NK-92 treated with Interleukin-12 subunit alpha and Interleukin-12 subunit beta, amount 100 ng/mL, for 24 hours (cell line): ENCODE data around the gene P2RY12.

Experiments used
- DNase-seq: peaks from one replicate; lab custom pipeline; 2025; lab: John Stamatoyannopoulos, UW

Gene P2RY12

DNA sequence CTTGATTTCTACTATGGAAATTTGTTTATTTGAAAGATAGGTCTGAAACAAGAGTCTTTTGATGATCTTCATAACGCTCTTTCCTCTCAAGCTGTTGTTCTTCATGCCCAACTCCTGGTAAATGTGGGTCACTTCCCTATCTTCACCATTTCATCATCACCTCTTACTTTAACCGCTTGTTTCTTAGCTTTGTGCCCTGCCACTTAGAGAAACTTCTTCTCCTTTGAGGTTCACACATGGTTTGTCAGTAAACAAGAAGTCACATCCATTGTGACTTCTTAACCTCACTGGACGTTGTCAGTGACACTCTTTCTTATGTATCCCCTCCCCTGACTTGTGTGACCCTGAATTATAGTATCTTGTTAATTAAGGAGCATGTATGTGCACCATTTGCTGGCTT, 38.3 kb downstream of the P2RY12 start:
- DNase-seq, result no peak

DNA sequence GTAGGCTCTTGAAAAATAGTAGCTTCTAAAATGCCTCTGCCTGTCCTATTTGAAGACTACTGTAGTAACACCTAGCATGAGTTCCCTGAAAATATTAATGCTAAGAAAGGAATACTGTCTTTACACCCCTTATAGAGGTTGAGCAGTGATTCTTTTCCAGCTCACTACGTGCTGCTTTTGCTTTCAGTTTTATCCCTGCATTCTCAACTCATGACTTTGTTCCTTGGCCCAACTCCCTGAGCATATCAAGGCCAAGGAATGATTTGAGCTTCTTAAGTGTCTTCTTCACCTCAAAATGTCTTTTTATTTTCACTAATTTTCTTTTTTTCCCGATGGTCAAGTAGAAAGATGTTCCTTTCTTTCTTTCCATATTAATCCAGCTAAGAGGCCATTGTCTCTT, 38.7 kb downstream of the P2RY12 start:
- DNase-seq, result no peak

DNA sequence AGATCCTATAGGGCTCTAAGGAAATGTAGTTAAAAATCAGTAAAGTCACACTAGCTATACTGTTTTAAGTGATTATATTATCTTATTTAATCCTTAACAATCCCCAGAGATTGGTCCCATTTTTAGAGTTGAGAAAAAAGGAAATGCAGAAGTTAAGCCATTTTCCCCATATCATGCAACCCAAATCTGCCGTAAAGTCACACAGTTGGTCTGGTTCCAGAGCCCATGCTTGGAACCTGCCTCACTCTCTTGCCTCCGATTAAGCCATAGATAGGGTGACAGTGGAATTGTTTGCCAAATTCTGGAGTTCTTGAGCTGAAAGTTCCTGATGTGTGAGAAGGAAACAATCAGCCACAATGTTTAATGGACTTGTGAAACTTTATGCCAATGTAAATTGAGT, 52.9 kb downstream of the P2RY12 start:
- DNase-seq, result no peak

DNA sequence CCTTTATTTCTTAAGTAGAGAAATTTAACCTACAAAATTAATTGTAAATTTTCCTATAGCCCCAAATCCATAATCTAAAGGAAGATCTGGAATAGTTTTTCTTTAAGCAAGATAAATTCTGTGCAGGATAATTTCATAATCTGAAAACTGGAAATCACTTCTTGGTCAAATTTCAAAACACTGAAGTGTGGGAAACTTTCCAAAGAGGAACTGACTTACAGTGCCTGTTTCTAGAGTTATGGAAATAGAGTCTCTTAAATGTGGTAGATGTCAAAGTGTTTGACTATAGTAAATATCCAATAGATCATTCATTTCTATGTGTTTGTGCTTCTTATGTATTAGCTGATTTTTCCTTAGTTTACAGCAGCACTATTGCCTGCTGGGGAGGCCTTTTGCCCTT, 53.7 kb downstream of the P2RY12 start:
- DNase-seq, result no peak

DNA sequence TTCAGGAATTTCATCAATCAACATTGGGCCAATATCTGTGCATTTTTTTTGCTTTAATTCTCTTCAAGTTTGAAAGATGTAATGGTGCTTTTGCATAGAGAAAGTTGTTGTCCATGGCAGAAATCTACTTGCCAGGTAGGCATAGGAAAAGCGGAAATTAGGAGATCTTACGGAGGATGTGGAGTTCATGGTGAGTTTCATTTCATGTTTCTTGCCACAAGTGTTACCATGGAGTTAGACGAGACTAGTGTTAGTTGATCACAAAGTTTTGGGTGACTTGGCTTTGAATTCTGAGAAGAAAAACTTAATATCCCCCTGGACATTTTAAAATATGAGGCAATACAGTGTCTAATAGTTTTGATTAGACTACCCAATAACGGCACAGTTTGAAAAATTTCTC, 54.2 kb downstream of the P2RY12 start:
- no peak for DNase-seq

DNA sequence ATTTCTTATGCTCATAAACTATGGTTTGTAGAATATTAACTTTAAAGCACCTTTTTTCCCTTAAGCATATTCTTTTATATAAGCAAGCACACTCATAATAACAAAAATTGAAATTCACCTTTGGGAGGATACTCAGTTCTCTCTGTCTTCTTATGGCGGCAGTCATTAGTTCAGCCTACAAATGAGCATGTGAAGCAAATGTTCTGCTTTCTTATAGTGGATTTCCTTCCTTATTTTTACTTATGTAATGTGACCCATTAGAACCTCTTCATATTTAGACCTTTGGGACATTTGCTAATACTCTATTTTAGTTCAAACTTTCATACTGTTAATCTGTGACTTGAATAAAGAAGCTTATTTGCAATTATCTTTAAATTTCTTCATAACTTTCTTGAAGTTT, 55.2 kb downstream of the P2RY12 start, which contains the start of gene P2RY13:
Gene P2RY13, minus strand, starts transcription at position 187 of the 400 bp plus-strand sequence. Its CDS starts 21 bp downstream, at position 166.
- DNase-seq, result no peak

DNA sequence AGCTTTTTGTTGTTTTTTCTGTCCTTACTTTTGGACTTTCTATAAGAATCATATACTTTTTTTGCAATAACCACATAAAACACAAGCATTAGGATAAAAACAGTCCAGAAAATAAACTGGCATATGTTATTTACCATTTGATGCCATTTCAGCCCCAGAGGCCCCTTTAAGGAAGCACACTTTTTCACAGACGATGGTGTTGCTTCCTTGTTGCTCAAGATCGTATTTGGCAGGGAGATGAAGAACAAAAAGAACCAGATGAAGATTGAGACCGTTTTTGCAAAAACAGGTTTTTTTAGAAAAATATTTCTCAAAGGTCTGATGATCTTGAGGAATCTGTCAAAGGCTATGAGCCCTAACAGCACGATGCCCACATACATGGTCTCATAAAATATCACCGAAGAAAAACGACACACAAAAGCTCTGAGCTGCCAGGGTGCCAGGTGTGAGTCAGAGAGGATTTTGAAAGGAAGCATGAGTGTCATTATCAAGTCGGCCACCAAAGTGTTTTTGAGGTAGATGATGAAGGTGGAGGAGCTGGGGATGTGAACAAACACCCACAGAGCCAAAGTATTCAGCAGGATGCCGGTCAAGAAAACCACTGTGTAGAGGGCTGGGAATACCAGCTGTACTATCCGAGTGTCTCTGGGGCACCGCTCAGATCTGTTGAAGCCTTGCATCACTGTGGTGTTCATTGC, 56.1 kb downstream of the P2RY12 start:
- DNase-seq, result no peak

DNA sequence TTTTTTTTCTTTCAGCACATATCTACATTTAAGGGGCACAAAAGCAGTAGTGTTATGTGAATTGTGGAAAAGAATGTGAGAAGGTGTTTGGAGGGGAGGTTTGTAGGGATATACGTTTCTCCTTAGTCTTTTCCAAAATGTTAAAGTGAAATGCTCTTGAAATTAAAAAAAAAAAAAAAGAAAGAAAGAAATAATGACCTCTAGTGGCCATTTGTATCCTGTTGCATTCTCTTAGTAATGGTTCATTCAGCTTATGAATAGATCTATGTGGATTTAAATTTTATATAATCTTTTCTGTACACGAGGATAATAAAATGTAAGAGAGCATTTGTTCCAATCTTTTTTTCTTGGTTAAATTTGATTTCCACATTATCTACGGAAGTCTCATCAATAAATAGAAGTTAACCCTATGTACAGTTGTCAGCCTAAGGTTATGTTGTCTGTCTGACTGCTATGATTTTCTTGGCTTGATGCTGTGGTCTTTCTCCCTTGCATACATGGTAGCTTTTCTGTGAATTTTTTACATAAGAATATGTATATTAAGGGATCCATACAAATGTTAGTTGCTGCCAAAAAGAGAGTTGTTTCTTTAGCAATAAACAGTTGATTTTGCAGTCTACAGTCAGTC, 56.9 kb downstream of the P2RY12 start:
- DNase-seq, result no peak

DNA sequence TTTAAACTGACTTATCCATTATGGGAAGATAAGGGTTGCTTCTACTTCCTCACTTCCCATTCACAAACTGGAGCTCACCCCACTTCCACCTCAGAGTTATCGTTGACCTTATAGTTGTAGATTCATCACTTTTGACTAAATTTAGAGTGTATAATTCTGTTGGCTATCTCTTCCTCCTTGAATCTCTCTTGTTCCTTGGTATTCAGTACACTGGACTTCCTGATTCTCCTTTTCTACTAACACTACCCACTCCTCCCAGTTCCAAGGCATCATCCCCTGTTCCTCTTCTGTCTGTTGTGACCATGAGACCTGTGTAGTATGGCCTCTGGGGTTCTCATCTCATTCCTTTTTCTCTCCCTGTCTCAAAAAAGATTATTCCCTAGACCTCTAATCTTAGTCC, 62.0 kb downstream of the P2RY12 start:
- DNase-seq, result no peak

DNA sequence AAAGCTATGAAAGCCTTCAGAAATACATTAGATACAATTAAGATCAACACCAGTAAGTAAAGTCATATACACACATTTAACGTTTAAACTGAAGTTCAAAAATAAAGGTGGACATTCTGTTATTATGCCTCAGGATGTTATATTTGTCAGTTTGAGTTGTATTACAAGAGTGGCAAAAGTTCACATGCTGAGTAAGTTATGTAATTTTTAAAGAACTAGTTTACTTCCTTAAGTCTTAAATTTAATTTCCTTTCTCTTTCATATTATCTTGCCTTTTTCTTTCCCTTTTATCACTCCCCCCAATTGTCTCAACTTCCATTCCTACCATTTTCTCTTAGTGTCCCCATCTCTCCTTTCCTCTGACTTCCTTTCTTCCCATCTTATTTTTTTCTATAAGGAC, 63.0 kb downstream of the P2RY12 start:
- DNase-seq, result no peak

DNA sequence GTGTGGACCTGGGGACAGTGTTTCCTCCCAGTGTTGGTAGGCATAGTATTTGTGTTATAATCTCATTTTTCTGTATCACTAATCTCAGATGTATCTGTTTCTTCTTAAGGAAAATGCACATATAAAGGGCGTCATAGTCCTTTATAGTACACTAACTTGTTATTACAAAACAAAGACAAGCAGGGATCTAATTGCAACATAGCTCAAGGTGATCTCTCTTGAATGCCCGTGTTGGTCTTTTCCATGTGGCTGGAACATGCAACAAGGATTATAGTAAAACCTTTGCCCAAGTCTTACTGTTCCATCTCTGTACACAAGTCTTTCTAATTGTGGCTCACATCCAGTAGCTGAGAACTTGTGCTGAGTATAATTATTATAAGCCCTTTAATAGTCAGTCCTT, 64.4 kb downstream of the P2RY12 start:
- no peak for DNase-seq

DNA sequence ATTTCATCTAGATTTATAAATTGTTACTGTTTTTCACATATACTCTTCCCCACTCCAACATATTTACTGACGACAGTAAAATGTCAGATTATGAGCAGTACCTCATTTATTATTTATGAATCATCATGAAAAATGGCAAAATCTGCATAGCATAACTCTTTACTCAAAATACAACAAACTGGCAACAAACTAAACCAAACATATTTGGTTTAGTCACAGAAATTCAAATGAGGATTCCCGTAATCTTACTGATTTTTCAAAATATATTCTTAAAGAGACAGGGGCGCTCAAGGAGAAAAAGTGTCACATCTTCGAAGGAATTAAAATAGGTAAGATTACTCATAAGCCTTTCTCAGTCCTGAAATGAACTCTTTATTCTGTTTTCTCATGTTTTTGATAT, 64.9 kb downstream of the P2RY12 start:
- DNase-seq, result no peak

DNA sequence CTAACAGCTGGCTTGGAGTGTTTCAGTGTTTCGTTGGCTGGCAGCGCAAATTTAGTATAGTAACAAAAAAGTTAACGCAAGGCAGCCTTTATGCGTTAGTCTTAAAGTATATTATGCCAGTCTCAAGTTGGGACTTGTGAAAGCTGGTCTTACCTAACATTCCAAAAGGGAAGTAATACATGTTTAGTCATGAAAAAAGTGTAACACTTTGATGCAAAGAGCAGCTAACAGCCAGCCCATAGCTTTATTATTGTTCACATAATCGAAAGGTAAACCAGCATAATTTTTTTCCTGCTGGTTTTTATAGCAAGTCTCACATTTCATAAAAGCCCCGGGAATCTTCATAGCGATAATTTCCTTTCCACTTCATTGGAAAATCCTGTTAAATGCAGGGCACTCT, 65.6 kb downstream of the P2RY12 start:
- no peak for DNase-seq

DNA sequence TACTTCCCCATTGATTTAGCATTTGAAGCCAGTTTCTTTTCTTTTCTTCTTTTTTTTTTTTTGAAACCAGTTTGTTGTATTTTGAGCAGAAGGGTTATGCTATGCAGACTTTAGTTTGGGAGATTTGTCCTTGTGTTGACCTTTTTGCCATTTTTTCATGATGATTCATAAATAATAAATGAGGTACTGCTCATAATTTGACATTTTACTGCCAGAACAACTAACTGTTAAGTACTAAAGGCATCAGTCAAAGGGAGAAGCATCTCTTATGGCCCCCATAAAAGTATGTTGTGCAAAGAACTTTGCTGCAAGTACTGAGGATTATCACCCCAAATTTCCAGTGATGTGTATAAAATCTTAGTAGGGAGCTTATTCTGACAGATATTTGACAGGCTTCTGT, 66.2 kb downstream of the P2RY12 start:
- DNase-seq, result no peak

DNA sequence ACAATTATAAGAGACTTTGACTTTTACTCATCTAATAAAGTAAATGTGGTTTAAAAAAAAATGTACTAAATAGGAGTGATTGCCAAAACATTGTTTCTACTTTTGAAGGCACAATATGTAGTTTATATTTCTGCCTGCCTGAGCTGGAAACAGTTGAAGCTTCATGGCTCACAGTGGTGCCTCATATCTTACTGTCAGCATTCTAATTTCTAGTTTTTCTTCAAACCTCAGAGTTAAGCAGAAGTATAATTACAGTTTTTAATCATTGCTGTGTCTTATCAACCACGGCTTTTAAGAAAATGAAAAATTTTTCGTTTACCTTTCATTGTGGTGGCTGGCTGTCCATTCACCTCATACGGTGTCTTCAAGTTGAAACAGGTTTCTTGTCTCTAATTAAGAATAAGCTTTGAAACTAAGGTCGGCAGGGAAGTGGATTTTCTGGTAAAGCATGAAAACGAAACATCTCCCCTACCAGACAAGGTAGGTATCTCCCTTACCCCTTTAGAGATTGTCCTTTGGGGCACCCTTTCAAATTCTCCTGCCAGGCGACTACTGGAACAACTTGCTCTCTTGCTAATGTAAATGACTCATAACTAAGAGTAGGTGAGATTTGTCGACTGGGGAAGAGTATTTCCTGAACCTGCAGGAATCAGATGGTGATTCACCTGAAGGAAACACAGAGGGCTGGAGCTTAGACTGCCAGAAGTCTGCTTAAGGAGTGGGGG, 68.1 kb downstream of the P2RY12 start, which contains the start of gene GPR87:
Gene GPR87, minus strand, starts transcription at position 554 of the 725 bp plus-strand sequence. CDS start 16,720 bp downstream, outside the sequence.
- DNase-seq, result no peak

DNA sequence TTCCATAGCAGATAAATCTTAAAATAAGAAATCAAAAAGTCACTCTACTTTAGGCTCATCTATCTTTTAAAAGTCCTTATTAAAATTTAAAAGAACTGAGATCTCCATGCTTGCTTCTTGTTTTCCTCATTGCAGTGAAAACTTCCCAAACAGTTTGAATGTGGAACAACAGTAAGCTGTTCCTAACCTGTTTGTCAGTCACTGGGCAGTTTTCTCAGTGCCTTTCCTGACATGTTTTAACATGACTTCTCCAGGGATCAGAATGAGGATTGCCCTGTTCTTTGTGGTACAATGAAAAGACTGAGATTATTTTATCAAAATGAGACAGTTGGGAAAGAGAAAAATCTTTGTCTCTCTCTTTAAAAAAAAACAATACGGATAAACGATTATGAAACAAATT, 68.7 kb downstream of the P2RY12 start:
- no peak for DNase-seq

DNA sequence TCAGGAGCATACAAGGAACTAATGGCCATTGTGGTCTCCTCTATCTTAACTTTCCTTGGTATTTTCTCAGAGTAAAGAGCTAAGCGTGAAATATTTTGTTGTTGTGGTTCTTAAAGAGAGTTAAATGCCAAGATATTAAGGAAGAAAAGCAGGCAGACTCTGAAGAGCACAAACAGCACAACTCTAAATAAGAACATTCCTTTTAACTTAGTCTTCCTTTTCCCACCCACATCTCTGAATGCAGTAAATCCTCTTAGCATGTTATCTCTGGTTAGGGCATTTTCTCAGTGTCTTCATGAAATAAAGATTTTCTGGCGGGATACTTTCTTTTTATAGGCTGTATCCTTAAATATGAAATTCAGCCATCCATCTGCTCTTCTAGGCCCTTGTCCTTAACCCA, 69.4 kb downstream of the P2RY12 start:
- no peak for DNase-seq

DNA sequence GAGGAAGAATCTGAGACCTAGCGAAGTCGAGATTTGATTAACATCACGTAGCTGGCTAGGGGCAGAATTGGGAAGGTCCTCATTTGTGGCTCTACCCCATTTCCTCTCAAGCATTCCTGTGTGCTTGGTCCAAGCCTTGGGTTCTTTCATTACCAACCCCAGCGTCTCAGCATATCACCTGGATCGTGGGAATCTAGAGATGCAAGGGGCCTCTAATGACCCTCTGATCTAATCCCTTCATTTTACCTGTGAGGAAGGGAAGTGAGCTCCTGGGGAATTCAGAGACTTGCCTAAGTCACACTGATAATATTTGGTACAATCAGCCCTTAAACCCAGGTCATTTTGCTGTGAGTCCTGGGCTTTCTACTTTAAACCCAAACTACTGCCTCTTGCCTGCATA, 70.0 kb downstream of the P2RY12 start:
- DNase-seq, result no peak

DNA sequence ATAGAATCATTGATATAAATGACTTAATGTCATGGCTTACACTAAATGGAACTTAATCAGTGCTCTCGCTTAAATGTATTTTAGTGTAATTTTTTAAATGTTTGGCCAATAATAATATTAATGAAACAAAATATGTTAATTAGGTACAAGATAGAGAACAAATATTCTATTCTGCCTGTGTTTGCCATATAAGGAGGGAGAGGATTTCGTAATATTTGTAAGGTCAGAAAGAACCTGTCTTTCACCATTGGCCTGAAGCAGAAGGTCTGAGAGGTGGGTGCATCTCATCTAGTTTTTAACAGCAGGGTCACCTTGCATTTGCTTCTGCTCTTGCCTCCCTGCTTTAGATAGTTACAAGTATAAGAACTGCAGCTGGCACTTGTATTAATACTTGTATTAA, 70.4 kb downstream of the P2RY12 start:
- DNase-seq, result no peak

DNA sequence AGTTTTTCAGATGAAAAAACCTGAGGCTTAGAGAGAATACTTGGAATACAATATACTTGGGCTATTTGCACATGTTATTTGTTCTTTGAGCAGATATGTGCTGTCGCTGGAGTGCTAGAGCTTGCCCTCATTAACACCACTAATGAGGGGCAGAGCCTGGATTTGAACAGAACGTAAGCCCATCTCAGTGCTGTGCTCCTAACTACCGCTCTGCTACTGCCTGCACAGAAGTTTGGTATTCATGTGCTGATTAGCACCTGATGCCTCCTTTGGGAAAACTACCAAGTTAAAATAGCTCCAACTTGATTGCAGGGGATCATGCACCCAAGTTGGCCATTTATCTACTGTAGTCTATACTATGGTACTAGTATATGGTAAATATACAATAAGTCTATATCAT, 71.6 kb downstream of the P2RY12 start:
- no peak for DNase-seq

DNA sequence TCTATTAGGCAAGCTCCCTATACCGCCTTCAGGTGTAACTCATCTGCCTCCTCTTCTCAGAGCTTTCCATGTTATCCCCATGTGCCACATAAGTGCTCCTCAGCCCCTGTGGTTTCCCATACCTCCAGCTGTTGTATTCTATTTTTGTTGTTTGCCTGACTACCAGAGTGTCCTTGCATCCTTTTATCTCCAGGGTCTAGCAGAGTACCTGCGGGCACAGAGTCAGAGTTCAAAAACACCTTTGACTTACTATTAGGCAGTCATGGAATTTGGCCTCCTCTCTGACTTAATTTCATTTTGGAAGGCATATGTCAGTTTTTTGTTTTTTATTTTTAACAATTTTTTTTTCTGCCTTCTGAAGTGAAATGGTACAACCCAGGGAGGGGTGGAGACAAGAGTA, 75.0 kb downstream of the P2RY12 start:
- no peak for DNase-seq

DNA sequence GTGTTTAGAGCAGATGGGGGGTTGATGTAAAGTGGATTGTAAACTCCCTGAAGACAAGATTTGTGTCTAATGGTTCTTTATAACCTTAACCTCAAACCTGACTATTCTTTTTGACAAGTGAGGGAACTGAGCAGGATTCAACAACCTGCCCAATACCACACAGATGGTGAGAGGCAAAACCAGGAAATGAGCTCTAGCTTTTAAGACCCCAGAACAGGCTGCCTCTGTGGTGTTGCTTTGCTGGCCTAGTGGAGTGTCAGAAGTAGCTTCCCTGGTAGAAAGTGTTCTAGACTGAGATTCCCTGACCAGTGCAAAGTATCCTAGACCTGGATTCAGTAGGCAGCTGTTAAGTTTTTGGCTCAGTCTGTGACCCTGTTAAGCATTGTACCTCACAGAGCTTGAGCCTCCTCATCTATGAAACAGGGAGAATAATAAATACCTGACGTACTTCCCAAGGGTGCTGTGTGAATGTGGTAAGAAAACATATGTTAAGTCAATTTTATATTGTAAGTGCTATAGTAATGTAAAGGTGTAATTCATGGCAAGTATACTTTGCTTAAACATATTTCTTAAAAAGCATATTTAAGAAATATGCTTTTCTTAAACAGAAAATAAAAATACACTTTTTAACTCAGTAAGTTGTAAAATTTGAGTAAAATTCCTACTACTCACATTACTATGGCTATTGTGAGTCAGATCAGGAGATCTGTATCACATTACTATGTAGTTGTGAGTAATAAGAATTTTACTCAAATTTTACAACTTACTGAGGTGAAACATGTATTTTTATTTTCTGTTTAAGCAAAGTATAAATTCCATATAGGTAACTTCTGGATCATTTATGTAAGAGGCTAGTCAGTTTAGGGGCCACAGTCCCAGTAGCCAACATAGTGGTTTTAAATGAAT, 76.7 kb downstream of the P2RY12 start:
- no peak for DNase-seq
